Inflammatory macrophage (primary cell): ENCODE results near the gene SLC22A31.

Experiments used
- DNase-seq, 2 donors: peaks; one replicate each; pipeline ENCODE4 v3.0.0-alpha.2; 2020 to 2022

The SLC22A31 gene

GRCh38 chr16:89147085-89147817 is 53.1 kb downstream of the SLC22A31 start:
- DNase-seq: no peak

DNA sequence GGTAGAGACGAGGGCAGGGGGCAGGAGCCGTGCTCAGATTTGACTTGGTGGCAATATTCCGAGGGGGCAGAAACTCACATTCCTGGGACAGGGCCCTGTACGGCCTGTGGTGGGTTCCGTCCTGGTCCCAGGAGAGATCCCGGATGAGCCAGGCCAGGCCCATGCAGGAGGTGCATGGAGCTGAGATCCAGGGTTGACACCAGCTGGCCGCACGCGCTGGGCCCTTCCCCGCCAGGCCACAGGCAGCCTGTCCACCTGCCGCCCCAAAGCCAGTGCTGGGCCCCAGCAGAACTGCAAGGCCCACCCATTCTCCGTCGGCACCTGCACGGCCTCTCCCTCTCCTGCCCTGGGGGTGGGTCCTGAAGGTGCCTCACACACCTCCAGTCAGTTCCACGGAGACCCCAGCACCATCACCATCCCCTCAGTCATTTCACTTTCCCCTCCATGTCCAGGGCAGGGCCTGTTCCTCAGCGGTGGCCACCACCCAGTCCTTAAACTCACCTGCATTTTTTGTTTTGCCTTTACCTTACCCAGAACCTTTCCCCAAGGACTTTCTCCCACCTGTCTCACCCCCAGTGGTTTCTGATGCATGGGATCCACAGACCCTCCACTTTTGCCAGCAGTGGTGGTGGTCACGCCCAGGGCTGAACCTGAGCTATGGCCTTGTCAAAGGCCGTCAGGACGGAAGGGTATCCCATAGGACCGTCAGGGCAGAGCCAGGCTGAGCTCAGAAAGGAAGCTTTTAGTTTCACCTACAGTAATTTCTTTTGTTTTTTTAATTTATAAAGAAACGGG is 53.9 kb downstream of the SLC22A31 start:
- no peak for DNase-seq
